HG02759 (cell line): ENCODE data around the gene PRPF19.

Experiments used
- ATAC-seq: cut with Tn5 transposase; IDR thresholded peaks from one replicate; pipeline ENCODE4 v1.9.1; 2021; ENCODE audit warnings: mild to moderate bottlenecking, moderate library complexity; ENCODE audit not compliant: unreplicated experiment

The PRPF19 gene

GRCh38 chr11:60906132-60906972, at the start of gene PRPF19:
Gene PRPF19, minus strand, starts transcription at chr11:60906585. Its CDS starts 203 bp downstream, at chr11:60906382.
- ATAC-seq, result peak; percentile 78

- no peak for ATAC-seq
Measured at GRCh38 chr11:60955571-60955970, 49.2 kb upstream of the PRPF19 start.

GRCh38 chr11:60954421-60954820, 48.0 kb upstream of the PRPF19 start:
- ATAC-seq, result no peak

- ATAC-seq, result no peak
Measured at GRCh38 chr11:60953781-60954180, 47.4 kb upstream of the PRPF19 start.

GRCh38 chr11:60952742-60953170, 46.4 kb upstream of the PRPF19 start:
- no peak for ATAC-seq

- ATAC-seq, result peak; percentile 74
Measured at GRCh38 chr11:60951904-60952741, 45.7 kb upstream of the PRPF19 start, which contains the start of gene SLC15A3. Gene SLC15A3, minus strand, starts transcription at chr11:60952176. Its CDS starts 625 bp downstream, at chr11:60951551.

- ATAC-seq, result no peak
Measured at GRCh38 chr11:60951606-60951903, 45.2 kb upstream of the PRPF19 start.

GRCh38 chr11:60950933-60951605, 44.7 kb upstream of the PRPF19 start:
- ATAC-seq, result peak; percentile 19

GRCh38 chr11:60950024-60950423, 43.6 kb upstream of the PRPF19 start:
- no peak for ATAC-seq

- ATAC-seq, result no peak
Measured at GRCh38 chr11:60948250-60948649, 41.9 kb upstream of the PRPF19 start.

- no peak for ATAC-seq
Measured at GRCh38 chr11:60947700-60948099, 41.3 kb upstream of the PRPF19 start.

GRCh38 chr11:60946601-60947264, 40.3 kb upstream of the PRPF19 start:
- ATAC-seq, result no peak

GRCh38 chr11:60945295-60945667, 38.9 kb upstream of the PRPF19 start:
- ATAC-seq, result no peak

GRCh38 chr11:60944490-60945294, 38.3 kb upstream of the PRPF19 start:
- no peak for ATAC-seq

GRCh38 chr11:60942970-60943565, 36.7 kb upstream of the PRPF19 start:
- no peak for ATAC-seq

GRCh38 chr11:60942219-60942618, 35.8 kb upstream of the PRPF19 start:
- no peak for ATAC-seq

- no peak for ATAC-seq
Measured at GRCh38 chr11:60941371-60942119, 35.2 kb upstream of the PRPF19 start.

- ATAC-seq, result no peak
Measured at GRCh38 chr11:60939855-60940254, 33.5 kb upstream of the PRPF19 start.

- ATAC-seq, result no peak
Measured at GRCh38 chr11:60939301-60939700, 32.9 kb upstream of the PRPF19 start.
